Esophagus muscularis mucosa (tissue), 4 donors: ENCODE results near the gene SMPD3. TPM values are rescaled to one million over a fixed set of nuclear protein-coding genes. Genes with fewer than 3 reads are reported as not detected.

Source experiments
- DNase-seq: peaks from one replicate; pipeline ENCODE4 v3.0.0-alpha.2; 2017; ENCODE audit errors: extremely low spot score
- H3K27ac ChIP-seq, 4 donors: fragments of 200-600 bp; sonication (generic); replicated peaks in 1 of 4; 1 replicate in 3 of 4; 2 replicates in 1 of 4; pipeline ENCODE4 v1.5.1; 2016 to 2019; ENCODE audit warnings: mild to moderate bottlenecking in 1 of 4
- H3K27me3 ChIP-seq, 4 donors: fragments of 200-600 bp; sonication (generic); one replicate each; pipeline versions ENCODE4 v1.5.1 to v1.6.0; 2016 to 2019
- H3K36me3 ChIP-seq, 4 donors: fragments of 200-600 bp; sonication (generic); one replicate each; pipeline ENCODE4 v1.5.1; 2016 to 2019
- H3K4me1 ChIP-seq, 4 donors: fragments of 200-600 bp; sonication (generic); one replicate each; pipeline ENCODE4 v1.5.1; 2016 to 2019
- H3K4me3 ChIP-seq, 4 donors: fragments of 200-600 bp; sonication (generic); 1 replicate in 2 of 4; 2 replicates in 2 of 4; pipeline ENCODE4 v1.5.1; 2016 to 2019; ENCODE audit warnings: mild to moderate bottlenecking in 4 of 4, moderate library complexity in 1 of 4
- H3K9me3 ChIP-seq, 4 donors: fragments of 200-600 bp; sonication (generic); 1 replicate in 3 of 4; 2 replicates in 1 of 4; pipeline ENCODE4 v1.5.1; 2016 to 2019
- EP300 ChIP-seq: sonication (generic); formaldehyde crosslinking; IDR thresholded peaks from one replicate; pipeline ENCODE4 v1.6.1; 2017; ENCODE audit warnings: antibody characterized with exemption
- POLR2A ChIP-seq: fragments of 450-650 bp; IDR thresholded peaks from one replicate; pipeline ENCODE4 v1.6.1; 2017; ENCODE audit warnings: antibody characterized with exemption, moderate library complexity, mild to moderate bottlenecking, low read depth
- POLR2AphosphoS5 ChIP-seq, 2 donors: sonication (generic); formaldehyde crosslinking; IDR thresholded peaks; one replicate each; pipeline ENCODE4 v1.6.1; 2017; ENCODE audit warnings: antibody characterized with exemption in 2 of 2
- WGBS: methylation state at CpG from one replicate; pipeline ENCODE4 v1.1.5; 2018; 5-methylcytosine and 5-hydroxymethylcytosine counted together
- intact Hi-C: fragments of 100-400 bp; cut with DNase I; formaldehyde crosslinking; loops from one replicate; pipeline ENCODE4 v1.15.1; 2023
- total RNA-seq, 4 donors: library from RNA; depleted of rRNA; stranded (reverse); fragments of >200 nt; gene quantifications; one replicate each; pipeline versions ENCODE4 v1.1.0 to v1.2.1, GENCODE V29; 2016
- TF ChIP-seq, protein P1 (sequence below), 3 experiments: fragments of 200-600 bp in 2 of 3; fragments of 450-650 bp in 1 of 3; sonication (generic) in 2 of 3; IDR thresholded peaks; one replicate each; pipeline ENCODE4 v1.5.1; 2017 to 2019; ENCODE audit warnings: antibody characterized with exemption in 3 of 3, mild to moderate bottlenecking in 2 of 3, moderate library complexity in 1 of 3

The SMPD3 gene
- total RNA-seq, 4 donors from 2014 or later = 0.32 to 0.92 (median 0.54) TPM

DNA sequence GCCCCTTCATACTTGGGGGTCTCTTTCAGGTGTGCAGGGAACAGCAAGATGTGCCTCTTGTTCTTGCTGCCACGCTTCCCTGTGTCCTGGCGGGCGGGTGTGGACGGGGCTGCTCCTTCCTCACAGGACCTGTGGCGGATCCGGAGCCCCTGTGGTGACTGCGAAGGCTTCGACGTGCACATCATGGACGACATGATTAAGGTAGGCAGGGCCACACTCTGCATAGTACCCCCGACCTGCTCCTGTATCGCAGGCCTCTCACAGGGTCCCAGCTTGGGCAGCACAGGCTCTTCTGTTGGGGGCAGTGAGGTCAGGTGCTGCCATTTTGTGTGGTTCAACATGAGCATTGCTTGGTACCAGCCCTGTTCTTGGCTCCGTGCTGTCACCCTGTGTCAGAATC lies 94.9 kb downstream of the SMPD3 start:
- Histone ChIP-seq H3K27me3 (no peaks in the 10 kb centered on the region), H3K9me3 (no peaks in the 10 kb centered on the region), H3K4me1 (peaks cover 0 to 15% (median 0%) of the 10 kb centered on the region in 4 donors), H3K4me3 (no peak overlapping the region), H3K27ac (no peak overlapping the region), H3K36me3 (peaks cover 62 to 100% (median 99%) of the 10 kb centered on the region in 4 donors)
- intact Hi-C loops = no loop called here
- no peak for DNase-seq
- TF ChIP-seq, protein P1, sequence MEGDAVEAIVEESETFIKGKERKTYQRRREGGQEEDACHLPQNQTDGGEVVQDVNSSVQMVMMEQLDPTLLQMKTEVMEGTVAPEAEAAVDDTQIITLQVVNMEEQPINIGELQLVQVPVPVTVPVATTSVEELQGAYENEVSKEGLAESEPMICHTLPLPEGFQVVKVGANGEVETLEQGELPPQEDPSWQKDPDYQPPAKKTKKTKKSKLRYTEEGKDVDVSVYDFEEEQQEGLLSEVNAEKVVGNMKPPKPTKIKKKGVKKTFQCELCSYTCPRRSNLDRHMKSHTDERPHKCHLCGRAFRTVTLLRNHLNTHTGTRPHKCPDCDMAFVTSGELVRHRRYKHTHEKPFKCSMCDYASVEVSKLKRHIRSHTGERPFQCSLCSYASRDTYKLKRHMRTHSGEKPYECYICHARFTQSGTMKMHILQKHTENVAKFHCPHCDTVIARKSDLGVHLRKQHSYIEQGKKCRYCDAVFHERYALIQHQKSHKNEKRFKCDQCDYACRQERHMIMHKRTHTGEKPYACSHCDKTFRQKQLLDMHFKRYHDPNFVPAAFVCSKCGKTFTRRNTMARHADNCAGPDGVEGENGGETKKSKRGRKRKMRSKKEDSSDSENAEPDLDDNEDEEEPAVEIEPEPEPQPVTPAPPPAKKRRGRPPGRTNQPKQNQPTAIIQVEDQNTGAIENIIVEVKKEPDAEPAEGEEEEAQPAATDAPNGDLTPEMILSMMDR (IDR thresholded peaks at IDR 0.05) = no peak
- TF ChIP-seq EP300 = no peak
- no peak for TF ChIP-seq POLR2A
- TF ChIP-seq POLR2AphosphoS5 (IDR thresholded peaks at IDR 0.05) = no peak
- WGBS = 89% methylated on average over 10 of the region's 13 CpGs

- 93% methylated on average over 11 of the region's 11 CpGs for WGBS
Measured at GRCh38 chr16:68351991-68352431, 96.3 kb downstream of the SMPD3 start.

GRCh38 chr16:68351463-68351862 lies 96.8 kb downstream of the SMPD3 start:
- intact Hi-C loops = no loop called here
- Histone ChIP-seq H3K4me3 (no peak overlapping the region), H3K4me1 (peaks cover 0 to 12% (median 0%) of the 10 kb centered on the region in 4 donors), H3K36me3 (peaks cover 65 to 100% (median 100%) of the 10 kb centered on the region in 4 donors), H3K27me3 (no peaks in the 10 kb centered on the region), H3K9me3 (no peaks in the 10 kb centered on the region), H3K27ac (no peak overlapping the region)
- no peak for DNase-seq
- WGBS = 87% methylated on average over 11 of the region's 11 CpGs
- TF ChIP-seq POLR2A (no peak), EP300 (no peak), POLR2AphosphoS5 (IDR thresholded peaks at IDR 0.05) (no peak)
- TF ChIP-seq, protein P1 (IDR thresholded peaks at IDR 0.05) = no peak

More at GRCh38 chr16:68351991-68352431, 96.3 kb downstream of the SMPD3 start:
- Histone ChIP-seq H3K27me3 (no peaks in the 10 kb centered on the region), H3K27ac (no peak overlapping the region), H3K36me3 (peaks cover 66 to 100% (median 100%) of the 10 kb centered on the region in 4 donors), H3K4me3 (no peak overlapping the region), H3K9me3 (no peaks in the 10 kb centered on the region), H3K4me1 (peaks cover 0 to 15% (median 0%) of the 10 kb centered on the region in 4 donors)
- no peak for DNase-seq
- TF ChIP-seq POLR2A (no peak), EP300 (no peak), POLR2AphosphoS5 (IDR thresholded peaks at IDR 0.05) (no peak)
- TF ChIP-seq, protein P1 (IDR thresholded peaks at IDR 0.05) = no peak
- intact Hi-C loops = no loop called here

DNA sequence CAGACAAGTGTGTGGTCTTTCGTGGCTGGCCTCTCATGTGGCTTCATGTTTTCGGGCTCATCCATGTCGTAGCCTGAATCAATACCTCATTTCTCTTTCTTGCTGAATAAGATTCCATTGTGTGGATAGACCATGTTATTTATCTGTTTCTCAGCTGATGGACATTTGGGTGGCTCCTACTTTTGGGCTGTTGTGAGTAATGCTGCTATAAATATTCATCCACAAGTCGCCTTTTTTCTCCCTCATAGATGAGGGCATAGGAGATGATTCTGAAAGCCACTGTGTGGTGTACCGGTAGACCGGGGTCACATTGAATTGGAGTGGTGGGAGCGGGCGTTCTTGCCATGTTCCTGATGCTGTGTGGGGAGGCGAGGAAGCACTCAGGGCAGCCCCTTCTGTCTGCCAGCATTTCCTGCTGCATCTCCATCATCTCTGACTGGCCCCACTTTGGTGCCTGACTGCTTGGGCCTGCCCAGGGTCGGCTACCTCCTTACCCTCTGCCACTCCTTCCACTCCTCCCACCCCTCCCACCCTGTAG lies 97.4 kb downstream of the SMPD3 start:
- Histone ChIP-seq H3K27ac (no peak overlapping the region), H3K9me3 (no peaks in the 10 kb centered on the region), H3K4me3 (no peak overlapping the region), H3K36me3 (peaks cover 65 to 100% (median 100%) of the 10 kb centered on the region in 4 donors), H3K4me1 (peaks cover 0 to 6% (median 0%) of the 10 kb centered on the region in 4 donors), H3K27me3 (no peaks in the 10 kb centered on the region)
- intact Hi-C loops = no loop called here
- 91% methylated on average over 10 of the region's 10 CpGs for WGBS
- no peak for DNase-seq
- TF ChIP-seq EP300 = no peak
- TF ChIP-seq, protein P1 (IDR thresholded peaks at IDR 0.05) = no peak
